Endothelial cell of umbilical vein (primary cell): Measurements from ENCODE around the gene DRAP1. TPM values are rescaled to one million over a fixed set of nuclear protein-coding genes. Genes with fewer than 3 reads are reported as not detected.

Experiments
- BruUV-seq: library from RNA; stranded (reverse); fragments of 400-500 nt; replicated peaks from 2 replicates; lab custom pipeline; 2021; lab: Mats Ljungman, UMichigan
- CTCF ChIA-PET: fragments of 300-600, 350-600 bp; sonication (Branson Sonifier 250); formaldehyde crosslinking; loops from one replicate; lab custom pipeline; 2021; ENCODE audit warnings: antibody characterized with exemption, inconsistent platforms; lab: Charles Lee
- POLR2A ChIA-PET: fragments of 300-600, 350-600 bp; sonication (Branson Sonifier 250); formaldehyde crosslinking; loops from one replicate; lab custom pipeline; 2021; ENCODE audit warnings: antibody characterized with exemption, inconsistent platforms; lab: Charles Lee
- DNase-seq: peaks from one replicate; pipeline ENCODE4 v3.0.0-alpha.2; 2011; ENCODE audit warnings: low read depth, low spot score
- FAIRE-seq: peaks from 2 replicates; lab custom pipeline; 2011; peaks lifted over from hg19 to GRCh38; lab: Jason Lieb, UNC
- H2AFZ ChIP-seq: 2 replicates; pipeline ENCODE4 v1.6.0; 2012; ENCODE audit warnings: low read depth, low read length, control low read depth, inconsistent platforms
- H3K27ac ChIP-seq: 2 replicates; pipeline ENCODE4 v1.5.1; 2011; ENCODE audit warnings: low read depth, mild to moderate bottlenecking, control low read depth, low read length, moderate library complexity; ENCODE audit not compliant: insufficient read depth
- H3K27me3 ChIP-seq, 2 experiments: 2 replicates each; pipeline versions ENCODE4 v1.6.0 to v1.6.1; 2011; ENCODE audit warnings: low read length in 2 of 2, mixed read lengths in 1 of 2; ENCODE audit not compliant: control insufficient read depth in 2 of 2, insufficient read depth in 2 of 2
- H3K36me3 ChIP-seq, 2 experiments: 2 replicates in 1 of 2; 3 replicates in 1 of 2; pipeline ENCODE4 v1.5.1; 2011; ENCODE audit warnings: low read length in 2 of 2, mild to moderate bottlenecking in 1 of 2, moderate library complexity in 1 of 2; ENCODE audit not compliant: control insufficient read depth in 2 of 2, insufficient read depth in 2 of 2; ENCODE audit errors: extremely low read depth in 1 of 2
- H3K4me1 ChIP-seq: 3 replicates; pipeline ENCODE4 v1.5.1; 2011; ENCODE audit warnings: mild to moderate bottlenecking, low read length; ENCODE audit not compliant: control insufficient read depth, insufficient read depth; ENCODE audit errors: extremely low read depth
- H3K4me2 ChIP-seq: 2 replicates; pipeline ENCODE4 v1.6.1; 2011; ENCODE audit warnings: low read length, control low read depth, mixed read lengths; ENCODE audit not compliant: insufficient read depth
- H3K4me3 ChIP-seq, 3 experiments: fragments of 200-600 bp in 1 of 3; sonication (generic), shearing (Covaris generic) in 1 of 3; replicated peaks in 1 of 3; 2 replicates each; pipeline ENCODE4 v1.5.1; 2011 to 2016; ENCODE audit warnings: control low read depth in 3 of 3, low read length in 3 of 3, mild to moderate bottlenecking in 2 of 3, inconsistent platforms in 1 of 3, low read depth in 1 of 3, moderate library complexity in 1 of 3; ENCODE audit not compliant: insufficient read depth in 1 of 3
- H3K79me2 ChIP-seq: 2 replicates; pipeline ENCODE4 v1.6.0; 2012; ENCODE audit warnings: low read length, inconsistent platforms; ENCODE audit not compliant: control insufficient read depth, insufficient read depth
- H3K9ac ChIP-seq: replicated peaks from 2 replicates; pipeline ENCODE3; 2011; ENCODE audit warnings: low read length, control low read depth; ENCODE audit not compliant: insufficient read depth; ENCODE audit errors: extremely low read depth
- H3K9me1 ChIP-seq: replicated peaks from 3 replicates; pipeline ENCODE4 v1.6.0; 2011; ENCODE audit warnings: mild to moderate bottlenecking, low read length; ENCODE audit not compliant: control insufficient read depth, insufficient read depth; ENCODE audit errors: extremely low read depth
- H3K9me3 ChIP-seq: replicated peaks from 2 replicates; pipeline ENCODE4 v1.5.1; 2012; ENCODE audit warnings: low read length, inconsistent platforms; ENCODE audit not compliant: control insufficient read depth, insufficient read depth
- H4K20me1 ChIP-seq: replicated peaks from 2 replicates; pipeline ENCODE3; 2011; ENCODE audit warnings: mild to moderate bottlenecking, low read length; ENCODE audit not compliant: control insufficient read depth, insufficient read depth; ENCODE audit errors: extremely low read depth
- CTCF ChIP-seq, 2 donors: IDR thresholded peaks; 1 replicate in 1 of 2; 2 replicates in 1 of 2; pipeline ENCODE4 v1.5.1; 2011; ENCODE audit warnings: low read length in 2 of 2, mild to moderate bottlenecking in 2 of 2, moderate library complexity in 2 of 2, control low read depth in 1 of 2, inconsistent platforms in 1 of 2, low read depth in 1 of 2; ENCODE audit not compliant: insufficient read depth in 1 of 2; ENCODE audit errors: extremely low read depth in 1 of 2
- EZH2 ChIP-seq: IDR thresholded peaks from 2 replicates; pipeline ENCODE4 v1.6.1; 2012; ENCODE audit warnings: borderline replicate concordance, low read depth, mild to moderate bottlenecking, moderate library complexity, low read length, inconsistent platforms; ENCODE audit not compliant: severe bottlenecking
- FOS ChIP-seq: IDR thresholded peaks from 2 replicates; pipeline ENCODE4 v1.6.1; 2011; ENCODE audit warnings: mild to moderate bottlenecking, low read length, moderate library complexity, borderline replicate concordance; ENCODE audit not compliant: insufficient read depth
- GATA2 ChIP-seq: IDR thresholded peaks from 2 replicates; pipeline ENCODE4 v1.7.0; 2011; ENCODE audit warnings: low read depth, mild to moderate bottlenecking, moderate library complexity, mixed read lengths, low read length; ENCODE audit not compliant: insufficient read length, insufficient read depth
- JUN ChIP-seq: IDR thresholded peaks from 2 replicates; pipeline ENCODE4 v1.6.1; 2011; ENCODE audit warnings: borderline replicate concordance, low read depth; ENCODE audit not compliant: insufficient read length, insufficient read depth
- MAX ChIP-seq: IDR thresholded peaks from 2 replicates; pipeline ENCODE4 v1.6.1; 2011; ENCODE audit not compliant: insufficient read depth, insufficient read length
- MYC ChIP-seq: IDR thresholded peaks from one replicate; pipeline ENCODE4 v1.6.1; 2011; ENCODE audit warnings: mild to moderate bottlenecking, low read depth, low read length
- POLR2A ChIP-seq: IDR thresholded peaks from 2 replicates; pipeline ENCODE4 v1.6.1; 2012; ENCODE audit warnings: low read depth, mild to moderate bottlenecking, control low read depth, low read length
- POLR2AphosphoS5 ChIP-seq: IDR thresholded peaks from 2 replicates; pipeline ENCODE4 v1.6.1; 2012; ENCODE audit warnings: low read depth, mild to moderate bottlenecking, control low read depth, low read length, moderate library complexity; ENCODE audit not compliant: insufficient read depth
- dilution Hi-C: fragments of 300-500 bp; cut with MboI; formaldehyde crosslinking; loops from one replicate; pipeline ENCODE4 v1.15.0; 2019; ENCODE audit warnings: low sequenced_read_pairs; ENCODE audit not compliant: extremely low pct_ligation_motif_present
- intact Hi-C: fragments of 100-400 bp; cut with micrococcal nuclease; formaldehyde crosslinking; loops from one replicate; pipeline ENCODE4 v1.10.0; 2022
- polyA plus RNA-seq, 4 experiments: library from polyadenylated mRNA; depleted of rRNA in 3 of 4; stranded (reverse) in 3 of 4; unstranded in 1 of 4; fragments of >200 nt; gene quantifications; 2 replicates each; pipeline versions ENCODE4 v1.2.1 to v1.2.3, GENCODE V29; 2011 to 2012; ENCODE audit warnings: missing spikeins in 1 of 4
- total RNA-seq: library from RNA; stranded (reverse); gene quantifications from 2 replicates; pipeline ENCODE4 v1.2.3, GENCODE V29; 2021

DRAP1 gene
- total and polyA plus RNA-seq, 2 donors (not counting 3 experiments of a cell fraction or from before 2014, with no cell fraction given): 74.9 to 114 TPM

- DNase-seq (no peak), FAIRE-seq (no peak)
- Histone ChIP-seq H3K79me2 (peaks cover 37% of the 10 kb centered on the region), H3K27ac (peak overlapping the region; percentile 92), H3K4me3 (peak overlapping the region in 1 of 3 experiments; percentile 5), H3K4me2 (peak overlapping the region; percentile 69), H2AFZ (no peak overlapping the region), H3K9ac (peak overlapping the region; percentile 71), H3K36me3 (no peaks in the 10 kb centered on the region), H3K9me1 (no peaks in the 10 kb centered on the region), H3K4me1 (peaks cover 67% of the 10 kb centered on the region), H4K20me1 (no peaks in the 10 kb centered on the region), H3K9me3 (no peaks in the 10 kb centered on the region), H3K27me3 (no peaks in the 10 kb centered on the region)
- intact Hi-C loops (loop anchor here (5.0 kb wide), 1 partner anchor 136 kb away; the partner anchor contains the start of gene SF3B2), dilution Hi-C loops (no loop called here)
- ChIA-PET POLR2A (interaction anchor here (1.1 to 2.0 kb wide), 4 partner anchors 17 to 26 kb away, joined by 4 to 28 read pairs (median 12); partner anchors contain the start of genes CCDC85B, FIBP and FOSL1), CTCF (interaction anchor here (0.8 to 4.9 kb wide), 8 partner anchors 9 to 136 kb away, joined by 3 to 73 read pairs (median 4); partner anchors contain the start of genes CCDC85B, FIBP and FOSL1)
- no peak for TF ChIP-seq MAX
- no peak for TF ChIP-seq POLR2A
- no peak for TF ChIP-seq GATA2
- TF ChIP-seq MYC: no peak
- no peak for TF ChIP-seq POLR2AphosphoS5
- TF ChIP-seq FOS: no peak
- no peak for TF ChIP-seq JUN
- no peak for TF ChIP-seq CTCF (IDR thresholded peaks at IDR 0.05; ENCODE audit: extremely low read depth in 1 of 2, insufficient read depth in 1 of 2, low read depth in 1 of 2, low read length in 2 of 2)
- no peak for TF ChIP-seq EZH2
- no TSS peak for BruUV-seq
Measured at GRCh38 chr11:65916391-65916790, 2.8 kb upstream of the DRAP1 start.
